ENCODE data around the gene SLC17A7. TPM values are rescaled to one million over a fixed set of nuclear protein-coding genes. Genes with fewer than 3 reads are reported as not detected.

Gene SLC17A7
- total and polyA plus RNA-seq, 10 donors = 0.07 to 0.13 (median 0.10) TPM; not detected in 5

DNA sequence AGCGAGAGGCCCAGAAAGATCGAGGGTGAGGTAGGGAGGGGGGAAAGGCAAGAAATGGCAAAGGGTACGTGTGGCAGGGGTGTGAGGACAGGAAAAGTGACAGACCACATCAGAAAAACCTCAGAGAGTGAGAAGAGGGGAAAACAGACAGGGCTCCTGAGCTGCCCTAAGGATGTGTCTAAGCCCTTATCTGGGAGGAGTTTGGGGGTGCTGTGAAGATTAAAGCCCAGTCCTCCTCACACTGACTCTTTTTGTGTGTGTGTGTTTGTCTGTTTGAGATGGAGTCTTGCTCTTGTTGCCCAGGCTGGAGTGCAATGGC, 17.4 kb downstream of the SLC17A7 start:
- H3K27ac ChIP-seq = no peak overlapping the region
- no peak overlapping the region for H3K4me3 ChIP-seq
- no peaks in the 10 kb centered on the region for H3K36me3 ChIP-seq
- peaks cover 27 to 66% (median 46%) of the 10 kb centered on the region in 6 donors for H3K4me1 ChIP-seq
- peaks cover 5 to 100% (median 92%) of the 10 kb centered on the region in 7 donors for H3K27me3 ChIP-seq (replicated peaks in 1 of 7)
- no peak for DNase-seq
- intact Hi-C loops (cut with DNase I; ENCODE audit: low total_unique reads) = no loop called here
- no peak for TF ChIP-seq POLR2AphosphoS5 (IDR thresholded peaks at IDR 0.05)
- TF ChIP-seq, protein P1, sequence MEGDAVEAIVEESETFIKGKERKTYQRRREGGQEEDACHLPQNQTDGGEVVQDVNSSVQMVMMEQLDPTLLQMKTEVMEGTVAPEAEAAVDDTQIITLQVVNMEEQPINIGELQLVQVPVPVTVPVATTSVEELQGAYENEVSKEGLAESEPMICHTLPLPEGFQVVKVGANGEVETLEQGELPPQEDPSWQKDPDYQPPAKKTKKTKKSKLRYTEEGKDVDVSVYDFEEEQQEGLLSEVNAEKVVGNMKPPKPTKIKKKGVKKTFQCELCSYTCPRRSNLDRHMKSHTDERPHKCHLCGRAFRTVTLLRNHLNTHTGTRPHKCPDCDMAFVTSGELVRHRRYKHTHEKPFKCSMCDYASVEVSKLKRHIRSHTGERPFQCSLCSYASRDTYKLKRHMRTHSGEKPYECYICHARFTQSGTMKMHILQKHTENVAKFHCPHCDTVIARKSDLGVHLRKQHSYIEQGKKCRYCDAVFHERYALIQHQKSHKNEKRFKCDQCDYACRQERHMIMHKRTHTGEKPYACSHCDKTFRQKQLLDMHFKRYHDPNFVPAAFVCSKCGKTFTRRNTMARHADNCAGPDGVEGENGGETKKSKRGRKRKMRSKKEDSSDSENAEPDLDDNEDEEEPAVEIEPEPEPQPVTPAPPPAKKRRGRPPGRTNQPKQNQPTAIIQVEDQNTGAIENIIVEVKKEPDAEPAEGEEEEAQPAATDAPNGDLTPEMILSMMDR (IDR thresholded peaks at IDR 0.05 in 8 of 11, conservative IDR thresholded peaks at IDR 0.05 in 3 of 11) = no peak
- 2 to 9% (median 8%) methylated on average over 3 of the region's 3 CpGs for WGBS, 5 donors
- no peaks in the 10 kb centered on the region for H3K9me3 ChIP-seq

DNA sequence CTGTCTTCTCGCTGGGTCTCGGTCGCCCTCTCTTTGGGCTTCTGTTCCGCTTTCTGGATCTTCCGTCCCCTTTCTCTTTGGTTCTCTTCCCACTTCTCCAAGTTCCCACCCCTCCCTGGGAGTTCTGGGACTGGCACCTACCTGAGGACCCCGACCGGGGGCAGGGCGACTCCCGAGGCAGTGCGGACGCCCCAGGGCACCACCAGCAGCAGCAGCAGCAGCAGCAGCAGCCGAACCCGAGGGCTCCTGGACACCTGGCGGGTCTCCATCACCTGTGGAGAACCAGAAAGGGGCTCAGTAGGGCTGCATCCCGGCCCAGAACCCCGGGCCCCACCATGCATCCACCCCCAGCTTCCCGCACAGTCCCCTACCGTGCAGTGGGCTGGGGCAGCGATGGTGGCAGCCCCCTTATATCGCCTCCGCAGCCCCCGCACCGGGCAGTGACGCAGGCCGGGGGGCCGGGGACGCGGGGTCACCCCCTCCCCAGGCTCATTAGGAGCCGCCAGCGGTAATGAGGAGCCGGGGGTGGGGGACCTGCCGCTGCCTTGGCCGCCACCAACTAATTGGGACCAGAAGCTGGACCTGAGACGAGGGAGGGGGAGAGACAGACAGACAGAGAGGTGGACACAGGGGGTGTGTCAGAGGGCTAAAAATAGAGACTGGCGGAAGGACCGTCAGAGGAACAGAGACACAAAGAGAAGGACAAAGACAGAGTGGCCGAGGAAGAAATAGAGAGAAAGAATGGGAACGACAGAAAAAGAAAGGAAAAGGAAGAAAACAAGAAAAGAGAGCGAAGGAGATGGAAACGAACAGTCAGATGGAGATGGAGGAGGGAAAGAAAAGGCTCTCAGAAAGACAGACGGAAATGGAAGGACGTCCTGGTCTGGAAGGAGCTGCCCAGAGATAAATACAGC, 18.0 kb downstream of the SLC17A7 start, which contains the start of gene PTH2:
PTH2 (minus strand) TSS at position 371 of the 914 bp plus-strand sequence; CDS start at position 269, 102 bp downstream.
- intact Hi-C loops (cut with DNase I; ENCODE audit: low total_unique reads) = no loop called here
- peak within 1 kb of the TSS in 7 of 8 donors; percentile 6 to 63 (median 18) for H3K4me3 ChIP-seq
- peaks cover 26 to 61% (median 42%) of the 10 kb centered on the region in 6 donors for H3K4me1 ChIP-seq
- TF ChIP-seq, protein P1 (IDR thresholded peaks at IDR 0.05 in 8 of 11, conservative IDR thresholded peaks at IDR 0.05 in 3 of 11) = no peak
- no peak within 1 kb of the TSS for H3K27ac ChIP-seq
- H3K36me3 ChIP-seq = no peaks in the 10 kb centered on the region
- WGBS, 5 donors = 8 to 10% (median 9%) methylated on average over 32 to 42 of the region's 42 CpGs
- no peaks in the 10 kb centered on the region for H3K9me3 ChIP-seq
- DNase-seq = no peak
- H3K27me3 ChIP-seq (replicated peaks in 1 of 7) = peaks cover 5 to 100% (median 85%) of the 10 kb centered on the region in 7 donors

DNA sequence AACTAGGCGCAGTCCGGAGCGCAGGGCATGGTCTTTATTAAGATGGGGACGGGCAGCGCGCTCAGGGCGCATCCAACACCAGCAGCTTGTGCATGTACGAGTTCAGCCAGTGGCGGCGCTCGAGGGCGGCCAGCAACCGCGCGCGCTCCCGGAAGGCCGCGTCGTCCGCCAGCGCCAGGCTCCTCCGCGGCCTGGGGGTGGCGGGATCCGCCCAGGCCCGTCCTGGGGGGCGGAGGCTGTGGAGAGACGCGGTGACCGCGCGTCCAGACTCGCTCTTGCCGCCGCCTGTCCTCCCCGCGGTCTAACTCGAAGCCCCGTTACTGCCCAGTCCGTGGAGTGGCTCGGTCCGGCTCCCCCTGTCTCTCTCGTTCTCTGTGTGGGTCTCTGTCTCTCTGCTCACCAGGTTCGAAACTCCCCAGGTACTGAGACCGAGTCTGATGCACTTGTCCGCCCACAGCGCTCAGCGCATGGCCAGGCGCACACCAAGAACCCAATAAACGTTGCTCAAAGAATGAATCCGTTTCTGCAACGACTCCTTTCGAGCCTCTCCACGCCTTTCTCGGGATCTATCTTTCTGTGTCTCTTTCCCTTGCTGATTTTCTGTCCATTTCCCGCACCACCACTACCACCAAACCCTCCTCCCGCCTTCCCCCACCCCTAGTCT, 18.8 kb downstream of the SLC17A7 start:
- no peaks in the 10 kb centered on the region for H3K9me3 ChIP-seq
- peak overlapping the region in 7 of 8 donors; percentile 6 to 63 (median 18) for H3K4me3 ChIP-seq
- peaks cover 5 to 98% (median 77%) of the 10 kb centered on the region in 7 donors for H3K27me3 ChIP-seq (replicated peaks in 1 of 7)
- no peaks in the 10 kb centered on the region for H3K36me3 ChIP-seq
- DNase-seq = no peak
- 2 to 6% (median 3%) methylated on average over 47 to 58 of the region's 58 CpGs for WGBS, 5 donors
- intact Hi-C loops (cut with DNase I; ENCODE audit: low total_unique reads) = no loop called here
- H3K27ac ChIP-seq = no peak overlapping the region
- TF ChIP-seq POLR2AphosphoS5 (IDR thresholded peaks at IDR 0.05) (peak in 1 of 3 donors; percentile 33), POLR2A (IDR thresholded peaks at IDR 0.05) (no peak)
- TF ChIP-seq, protein P1 (IDR thresholded peaks at IDR 0.05 in 8 of 11, conservative IDR thresholded peaks at IDR 0.05 in 3 of 11) = peak in 5 of 11 experiments; percentile 31 to 54 (median 46)
- H3K4me1 ChIP-seq = peaks cover 20 to 53% (median 37%) of the 10 kb centered on the region in 6 donors

DNA sequence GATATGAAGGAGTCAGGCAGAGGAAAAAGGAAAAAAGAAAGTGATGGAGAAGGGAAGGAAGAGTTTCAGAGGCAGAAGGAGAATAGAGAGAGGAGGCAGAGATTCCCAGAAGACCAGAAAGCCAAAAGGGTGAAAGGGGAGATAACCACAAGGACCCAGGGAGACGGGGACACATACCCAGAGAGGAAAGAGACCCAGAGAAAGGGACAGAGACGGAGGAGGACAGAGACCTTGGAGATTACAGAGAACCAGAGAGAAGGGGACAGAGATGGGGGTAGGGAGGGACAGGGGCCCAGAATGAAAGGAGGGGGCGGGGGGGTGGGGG, 19.5 kb downstream of the SLC17A7 start:
- no peak overlapping the region for H3K4me3 ChIP-seq
- 22 to 32% (median 27%) methylated on average over 3 of the region's 3 CpGs for WGBS, 5 donors

More for the DNA sequence above, 19.5 kb downstream of the SLC17A7 start:
- Histone ChIP-seq H3K9me3 (no peaks in the 10 kb centered on the region), H3K36me3 (no peaks in the 10 kb centered on the region), H3K4me1 (peaks cover 20 to 51% (median 37%) of the 10 kb centered on the region in 6 donors), H3K27me3 (replicated peaks in 1 of 7) (peaks cover 5 to 98% (median 70%) of the 10 kb centered on the region in 7 donors), H3K27ac (no peak overlapping the region)
- intact Hi-C loops (cut with DNase I; ENCODE audit: low total_unique reads) = no loop called here
- TF ChIP-seq, protein P1 (IDR thresholded peaks at IDR 0.05 in 8 of 11, conservative IDR thresholded peaks at IDR 0.05 in 3 of 11) = no peak
- TF ChIP-seq POLR2A (IDR thresholded peaks at IDR 0.05) (no peak), POLR2AphosphoS5 (IDR thresholded peaks at IDR 0.05) (no peak)
- DNase-seq = no peak

Measured in spleen (tissue), 11 donors.